HEK293 (cell line): ENCODE measurements around the gene TNXB.
A peak's percentile ranks its signal among the peaks of the same experiment; 100 is the strongest.

Source experiments
- CTCF ChIA-PET: fragments of 350-600 bp; formaldehyde crosslinking; extraction: SDS; loops from one replicate; lab custom pipeline; 2021; ENCODE audit warnings: antibody characterized with exemption; lab: Yijun Ruan, JAX
- POLR2A ChIA-PET: fragments of 300-600 bp; formaldehyde crosslinking; extraction: SDS; loops from one replicate; lab custom pipeline; 2020; ENCODE audit warnings: antibody characterized with exemption, inconsistent platforms; lab: Yijun Ruan, JAX
- H3K27ac ChIP-seq: fragments of 200-500 bp; sonication (Bioruptor generic); 2 replicates; pipeline ENCODE4 v1.5.1; 2014; ENCODE audit warnings: low read depth, low read length, control low read depth, inconsistent platforms; ENCODE audit errors: extremely low read depth
- H3K36me3 ChIP-seq, 2 experiments: fragments of 200-500 bp in 1 of 2; sonication (Bioruptor generic) in 1 of 2; 1 replicate in 1 of 2; 2 replicates in 1 of 2; pipeline ENCODE4 v1.5.1; 2014 to 2017; ENCODE audit warnings: inconsistent platforms in 2 of 2, low read length in 2 of 2; ENCODE audit not compliant: control insufficient read depth in 2 of 2, insufficient read depth in 1 of 2
- H3K4me1 ChIP-seq: fragments of 200-500 bp; sonication (Bioruptor generic); 2 replicates; pipeline ENCODE4 v1.5.1; 2014; ENCODE audit warnings: mild to moderate bottlenecking, low read length, inconsistent platforms; ENCODE audit not compliant: control insufficient read depth, insufficient read depth
- H3K4me3 ChIP-seq: 2 replicates; pipeline ENCODE4 v1.5.1; 2011; ENCODE audit warnings: low read depth, mild to moderate bottlenecking, control low read depth, low read length, moderate library complexity
- H3K9me3 ChIP-seq: fragments of 200-500 bp; sonication (Bioruptor generic); 2 replicates; pipeline ENCODE4 v1.5.1; 2014; ENCODE audit warnings: low read depth, low read length, inconsistent platforms; ENCODE audit not compliant: control insufficient read depth, insufficient read depth
- EGR2 ChIP-seq: fragments of 450-650 bp; formaldehyde crosslinking; IDR thresholded peaks from 2 replicates; pipeline ENCODE4 v1.5.1; 2016; ENCODE audit warnings: low read depth, missing biosample characterization, missing genetic modification characterization
- GFI1B ChIP-seq: fragments of 450-650 bp; formaldehyde crosslinking; IDR thresholded peaks from 2 replicates; pipeline ENCODE4 v1.5.1; 2016; ENCODE audit warnings: missing biosample characterization, missing genetic modification characterization
- IKZF3 ChIP-seq: fragments of 450-650 bp; IDR thresholded peaks from 2 replicates; pipeline ENCODE4 v1.5.0; 2018; ENCODE audit warnings: missing biosample characterization, mild to moderate bottlenecking, missing genetic modification characterization, moderate library complexity
- KLF16 ChIP-seq: fragments of 450-650 bp; formaldehyde crosslinking; IDR thresholded peaks from 2 replicates; pipeline ENCODE4 v1.5.1; 2017; ENCODE audit warnings: missing biosample characterization, missing genetic modification characterization
- KLF9 ChIP-seq: fragments of 450-650 bp; formaldehyde crosslinking; IDR thresholded peaks from 2 replicates; pipeline ENCODE4 v1.5.1; 2016; ENCODE audit warnings: missing biosample characterization, missing genetic modification characterization, low read depth
- MEIS1 ChIP-seq: sonication (generic); formaldehyde crosslinking; IDR thresholded peaks from 2 replicates; pipeline ENCODE4 v1.8.1; 2022; ENCODE audit warnings: missing genetic modification reagents, mild to moderate bottlenecking, borderline replicate concordance
- TCF7L2 ChIP-seq: IDR thresholded peaks from 2 replicates; pipeline ENCODE4 v1.6.1; 2011; ENCODE audit warnings: low read depth, mild to moderate bottlenecking, inconsistent platforms, low read length, moderate library complexity, borderline replicate concordance
- ZBTB1 ChIP-seq: fragments of 450-650 bp; formaldehyde crosslinking; IDR thresholded peaks from 2 replicates; pipeline ENCODE4 v1.5.1; 2016; ENCODE audit warnings: missing biosample characterization, missing genetic modification characterization
- ZBTB10 ChIP-seq: fragments of 450-650 bp; formaldehyde crosslinking; IDR thresholded peaks from 2 replicates; pipeline ENCODE4 v1.5.1; 2016; ENCODE audit warnings: missing biosample characterization, missing genetic modification characterization
- ZBTB20 ChIP-seq: fragments of 450-650 bp; formaldehyde crosslinking; IDR thresholded peaks from 2 replicates; pipeline ENCODE4 v1.5.1; 2016; ENCODE audit warnings: missing biosample characterization, missing genetic modification characterization
- ZFHX2 ChIP-seq: fragments of 450-650 bp; formaldehyde crosslinking; conservative IDR thresholded peaks from 2 replicates; pipeline ENCODE4 v1.5.1; 2016; ENCODE audit warnings: missing biosample characterization, missing genetic modification characterization
- ZFP69B ChIP-seq: fragments of 450-650 bp; formaldehyde crosslinking; IDR thresholded peaks from 2 replicates; pipeline ENCODE4 v1.5.1; 2016; ENCODE audit warnings: missing biosample characterization, missing genetic modification characterization
- ZIC2 ChIP-seq: fragments of 450-650 bp; formaldehyde crosslinking; IDR thresholded peaks from 2 replicates; pipeline ENCODE4 v1.5.1; 2016; ENCODE audit warnings: missing biosample characterization, missing genetic modification characterization
- ZNF112 ChIP-seq: fragments of 450-650 bp; formaldehyde crosslinking; IDR thresholded peaks from 2 replicates; pipeline ENCODE4 v1.5.0; 2017; ENCODE audit warnings: missing biosample characterization, missing genetic modification characterization
- ZNF155 ChIP-seq: fragments of 450-650 bp; formaldehyde crosslinking; IDR thresholded peaks from 2 replicates; pipeline ENCODE4 v1.5.1; 2016; ENCODE audit warnings: missing biosample characterization, missing genetic modification characterization
- ZNF19 ChIP-seq: fragments of 450-650 bp; formaldehyde crosslinking; IDR thresholded peaks from 2 replicates; pipeline ENCODE4; 2016; ENCODE audit warnings: missing biosample characterization, missing genetic modification characterization, low read depth
- ZNF366 ChIP-seq: fragments of 450-650 bp; formaldehyde crosslinking; conservative IDR thresholded peaks from 2 replicates; pipeline ENCODE4 v1.5.1; 2016; ENCODE audit warnings: missing biosample characterization, missing genetic modification characterization
- ZNF521 ChIP-seq: fragments of 450-650 bp; formaldehyde crosslinking; IDR thresholded peaks from 2 replicates; pipeline ENCODE4 v1.5.1; 2017; ENCODE audit warnings: missing biosample characterization, mild to moderate bottlenecking, missing genetic modification characterization
- ZNF555 ChIP-seq: fragments of 450-650 bp; formaldehyde crosslinking; conservative IDR thresholded peaks from 2 replicates; pipeline ENCODE4 v1.5.1; 2017; ENCODE audit warnings: missing biosample characterization, mild to moderate bottlenecking, missing genetic modification characterization, inconsistent platforms
- ZNF645 ChIP-seq: fragments of 450-650 bp; formaldehyde crosslinking; IDR thresholded peaks from 2 replicates; pipeline ENCODE4; 2016; ENCODE audit warnings: missing biosample characterization, missing genetic modification characterization
- ZNF777 ChIP-seq: fragments of 450-650 bp; formaldehyde crosslinking; IDR thresholded peaks from 2 replicates; pipeline ENCODE4 v1.5.1; 2017; ENCODE audit warnings: missing biosample characterization, missing genetic modification characterization, borderline replicate concordance
- TF ChIP-seq, protein P1 (sequence below): fragments of 450-650 bp; formaldehyde crosslinking; IDR thresholded peaks from 2 replicates; pipeline ENCODE4 v1.5.1; 2016; ENCODE audit warnings: missing biosample characterization, missing genetic modification characterization
- TF ChIP-seq, protein P2 (sequence below): fragments of 450-650 bp; formaldehyde crosslinking; IDR thresholded peaks from 2 replicates; pipeline ENCODE4 v1.5.1; 2016; ENCODE audit warnings: missing biosample characterization, missing genetic modification characterization

The TNXB gene

GRCh38 chr6:32111424-32112066 lies 2.4 kb upstream of the TNXB start:
- CTCF ChIA-PET: interaction anchor here (0.6 to 2.1 kb wide), 6 partner anchors 26 to 58 kb away, joined by 3 to 6 read pairs (median 4); no protein-coding TSS in a partner anchor
- H3K27ac ChIP-seq: no peak overlapping the region
- POLR2A ChIA-PET: interaction anchor here (0.8 to 1.6 kb wide), 6 partner anchors 17 to 139 kb away, joined by 3 to 8 read pairs (median 4); partner anchors contain the start of genes ATF6B, DXO and FKBPL
- peaks cover 7 to 28% of the 10 kb centered on the region in 2 experiments; a peak in 2 of 3 replicates for H3K36me3 ChIP-seq
- H3K4me1 ChIP-seq: peaks cover 9% of the 10 kb centered on the region; the same call in 1 of the 2 replicates
- TF ChIP-seq ZNF366 (tag by site-specific recombination) (0 out of 2 replicates have a peak, but pooled peaks have one; percentile 19), ZNF19 (tag by site-specific recombination) (no peak)
- no peak overlapping the region for H3K4me3 ChIP-seq
- H3K9me3 ChIP-seq: no peaks in the 10 kb centered on the region

DNA sequence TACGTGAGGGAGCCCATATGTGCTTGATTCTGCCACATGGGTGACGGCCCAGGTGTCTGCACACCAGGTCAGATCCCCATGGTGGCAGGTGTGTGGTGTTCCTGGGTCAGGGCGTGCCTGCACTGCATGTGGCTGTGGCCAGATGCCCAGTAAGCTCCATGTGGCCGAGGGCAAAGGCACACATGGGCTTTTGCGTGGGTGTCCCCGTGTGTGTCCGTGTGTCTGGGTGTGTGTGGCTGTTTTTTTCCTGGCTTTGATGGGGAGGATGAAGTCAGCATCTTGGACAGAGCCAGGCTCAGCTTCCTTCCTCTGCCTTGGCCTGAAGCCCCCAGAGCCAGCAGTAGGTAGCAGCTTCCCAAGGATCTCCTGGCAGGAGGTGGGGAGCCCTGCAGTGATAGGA lies 1.5 kb upstream of the TNXB start:
- POLR2A ChIA-PET: interaction anchor here (0.5 to 1.6 kb wide), 10 partner anchors 17 to 138 kb away, joined by 3 to 8 read pairs (median 4); partner anchors contain the start of genes ATF6B and DXO

More for the DNA sequence above, 1.5 kb upstream of the TNXB start:
- no peak for TF ChIP-seq ZNF112 (tag by site-specific recombination)
- TF ChIP-seq ZNF645 (tag by site-specific recombination): no peak
- TF ChIP-seq KLF9 (tag by site-specific recombination): no peak
- TF ChIP-seq ZBTB20 (tag by site-specific recombination): no peak
- TF ChIP-seq EGR2 (tag by site-specific recombination): peak; percentile 52; the same call in 1 of the 2 replicates
- no peak for TF ChIP-seq TCF7L2
- no peak for TF ChIP-seq MEIS1 (CRISPR knock-in tag)
- TF ChIP-seq ZNF521: no peak
- TF ChIP-seq, protein P1, sequence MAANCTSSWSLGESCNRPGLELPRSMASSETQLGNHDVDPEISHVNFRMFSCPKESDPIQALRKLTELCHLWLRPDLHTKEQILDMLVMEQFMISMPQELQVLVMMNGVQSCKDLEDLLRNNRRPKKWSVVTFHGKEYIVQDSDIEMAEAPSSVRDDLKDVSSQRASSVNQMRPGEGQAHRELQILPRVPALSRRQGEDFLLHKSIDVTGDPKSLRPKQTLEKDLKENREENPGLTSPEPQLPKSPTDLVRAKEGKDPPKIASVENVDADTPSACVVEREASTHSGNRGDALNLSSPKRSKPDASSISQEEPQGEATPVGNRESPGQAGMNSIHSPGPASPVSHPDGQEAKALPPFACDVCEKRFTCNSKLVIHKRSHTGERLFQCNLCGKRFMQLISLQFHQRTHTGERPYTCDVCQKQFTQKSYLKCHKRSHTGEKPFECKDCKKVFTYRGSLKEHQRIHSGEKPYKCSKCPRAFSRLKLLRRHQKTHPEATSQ (tag by site-specific recombination): no peak
- no peak for TF ChIP-seq ZBTB10 (tag by site-specific recombination)
- TF ChIP-seq, protein P2, sequence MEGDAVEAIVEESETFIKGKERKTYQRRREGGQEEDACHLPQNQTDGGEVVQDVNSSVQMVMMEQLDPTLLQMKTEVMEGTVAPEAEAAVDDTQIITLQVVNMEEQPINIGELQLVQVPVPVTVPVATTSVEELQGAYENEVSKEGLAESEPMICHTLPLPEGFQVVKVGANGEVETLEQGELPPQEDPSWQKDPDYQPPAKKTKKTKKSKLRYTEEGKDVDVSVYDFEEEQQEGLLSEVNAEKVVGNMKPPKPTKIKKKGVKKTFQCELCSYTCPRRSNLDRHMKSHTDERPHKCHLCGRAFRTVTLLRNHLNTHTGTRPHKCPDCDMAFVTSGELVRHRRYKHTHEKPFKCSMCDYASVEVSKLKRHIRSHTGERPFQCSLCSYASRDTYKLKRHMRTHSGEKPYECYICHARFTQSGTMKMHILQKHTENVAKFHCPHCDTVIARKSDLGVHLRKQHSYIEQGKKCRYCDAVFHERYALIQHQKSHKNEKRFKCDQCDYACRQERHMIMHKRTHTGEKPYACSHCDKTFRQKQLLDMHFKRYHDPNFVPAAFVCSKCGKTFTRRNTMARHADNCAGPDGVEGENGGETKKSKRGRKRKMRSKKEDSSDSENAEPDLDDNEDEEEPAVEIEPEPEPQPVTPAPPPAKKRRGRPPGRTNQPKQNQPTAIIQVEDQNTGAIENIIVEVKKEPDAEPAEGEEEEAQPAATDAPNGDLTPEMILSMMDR (tag by site-specific recombination): no peak
- TF ChIP-seq ZFP69B (tag by site-specific recombination): no peak
- TF ChIP-seq GFI1B: no peak
- no peak for TF ChIP-seq KLF16 (tag by site-specific recombination)
- TF ChIP-seq ZNF777: no peak
- peak; percentile 72 for TF ChIP-seq ZFHX2 (tag by site-specific recombination)
- TF ChIP-seq ZNF555 (tag by site-specific recombination): no peak
- peak; percentile 94 for TF ChIP-seq ZIC2 (tag by site-specific recombination)
- no peak for TF ChIP-seq IKZF3 (tag by site-specific recombination)
- TF ChIP-seq ZNF155: no peak
- no peak for TF ChIP-seq ZBTB1 (tag by site-specific recombination)
- Histone ChIP-seq H3K9me3 (no peaks in the 10 kb centered on the region), H3K27ac (no peak overlapping the region), H3K4me1 (peaks cover 9% of the 10 kb centered on the region; the same call in 1 of the 2 replicates), H3K4me3 (no peak overlapping the region), H3K36me3 (peaks cover under 1 to 19% of the 10 kb centered on the region in 2 experiments; a peak in 2 of 3 replicates)
- CTCF ChIA-PET: interaction anchor here (0.6 to 5.9 kb wide), 10 partner anchors 7 to 159 kb away, joined by 3 to 45 read pairs (median 4); no protein-coding TSS in a partner anchor
